HG03135 (cell line): Measurements from ENCODE around the gene RTEL1.
"Not testable (repeated sequence)": the region's sequence is repeated elsewhere in the genome, so short reads cannot be mapped to it uniquely, and the experiment has no call there.

Experiments
- ATAC-seq: cut with Tn5 transposase; IDR thresholded peaks from one replicate; pipeline ENCODE4 v1.9.1; 2021; ENCODE audit warnings: mild to moderate bottlenecking, moderate library complexity; ENCODE audit not compliant: unreplicated experiment

Gene RTEL1

DNA sequence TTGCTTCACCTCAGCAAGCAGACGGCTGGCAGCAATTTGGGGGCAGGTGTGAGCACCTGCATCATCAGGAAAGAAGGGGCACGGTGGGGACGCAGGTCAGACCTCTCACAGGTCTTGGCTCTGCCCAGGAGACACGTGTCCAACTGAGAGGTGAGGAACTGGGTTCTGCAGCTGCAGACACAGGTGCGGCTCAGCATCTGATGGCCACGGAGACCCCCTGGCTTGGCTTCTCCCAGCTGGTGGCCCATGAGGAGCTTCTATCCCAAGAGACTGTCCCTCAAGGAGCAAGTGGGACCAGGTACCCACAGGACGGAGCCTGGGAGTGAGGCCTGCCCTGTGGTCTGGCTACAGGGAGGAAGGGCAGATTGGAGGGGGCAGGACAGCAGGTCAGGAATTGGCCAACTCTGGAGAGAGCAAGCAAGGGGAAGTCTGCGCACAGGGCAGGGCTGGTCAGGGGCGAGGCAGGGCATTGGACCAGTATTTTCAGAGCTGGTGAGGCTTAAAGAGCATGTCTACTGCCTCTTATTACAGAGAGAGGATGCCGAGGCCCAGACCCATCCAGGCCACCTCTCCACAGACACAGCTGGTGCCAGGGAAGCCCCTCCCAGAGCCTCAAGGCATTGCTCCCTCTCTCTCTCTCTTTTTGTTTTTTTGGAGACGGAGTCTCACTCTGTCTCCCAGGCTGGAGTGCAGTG, 9.1 kb upstream of the RTEL1 start:
- no peak for ATAC-seq

DNA sequence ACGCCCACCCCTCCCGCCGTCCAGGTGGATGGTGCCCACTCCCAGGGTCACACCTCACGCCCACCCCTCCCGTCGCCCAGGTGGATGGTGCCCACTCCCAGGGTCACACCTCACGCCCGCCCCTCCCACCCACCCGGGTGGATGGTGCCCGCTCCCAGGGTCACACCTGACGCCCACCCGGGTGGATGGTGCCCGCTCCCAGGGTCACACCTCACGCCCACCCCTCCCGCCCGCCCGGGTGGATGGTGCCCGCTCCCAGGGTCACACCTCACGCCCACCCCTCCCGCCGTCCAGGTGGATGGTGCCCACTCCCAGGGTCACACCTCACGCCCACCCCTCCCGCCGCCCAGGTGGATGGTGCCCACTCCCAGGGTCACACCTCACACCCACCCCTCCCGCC, 7.6 kb upstream of the RTEL1 start:
- not testable (repeated sequence) for ATAC-seq

DNA sequence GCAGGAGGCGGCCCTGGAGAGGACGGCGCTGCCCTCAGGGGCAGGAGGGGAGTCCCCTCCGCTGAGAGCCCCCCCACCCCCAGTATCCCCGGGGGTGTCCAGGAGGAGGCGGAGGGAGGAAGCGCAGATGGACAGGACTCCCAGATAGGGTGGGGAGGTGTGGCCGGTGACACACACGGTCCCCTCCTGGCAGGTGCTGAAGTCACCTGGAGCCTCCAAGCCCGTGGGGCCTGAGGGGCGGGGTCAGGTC, 6.2 kb upstream of the RTEL1 start:
- no peak for ATAC-seq

DNA sequence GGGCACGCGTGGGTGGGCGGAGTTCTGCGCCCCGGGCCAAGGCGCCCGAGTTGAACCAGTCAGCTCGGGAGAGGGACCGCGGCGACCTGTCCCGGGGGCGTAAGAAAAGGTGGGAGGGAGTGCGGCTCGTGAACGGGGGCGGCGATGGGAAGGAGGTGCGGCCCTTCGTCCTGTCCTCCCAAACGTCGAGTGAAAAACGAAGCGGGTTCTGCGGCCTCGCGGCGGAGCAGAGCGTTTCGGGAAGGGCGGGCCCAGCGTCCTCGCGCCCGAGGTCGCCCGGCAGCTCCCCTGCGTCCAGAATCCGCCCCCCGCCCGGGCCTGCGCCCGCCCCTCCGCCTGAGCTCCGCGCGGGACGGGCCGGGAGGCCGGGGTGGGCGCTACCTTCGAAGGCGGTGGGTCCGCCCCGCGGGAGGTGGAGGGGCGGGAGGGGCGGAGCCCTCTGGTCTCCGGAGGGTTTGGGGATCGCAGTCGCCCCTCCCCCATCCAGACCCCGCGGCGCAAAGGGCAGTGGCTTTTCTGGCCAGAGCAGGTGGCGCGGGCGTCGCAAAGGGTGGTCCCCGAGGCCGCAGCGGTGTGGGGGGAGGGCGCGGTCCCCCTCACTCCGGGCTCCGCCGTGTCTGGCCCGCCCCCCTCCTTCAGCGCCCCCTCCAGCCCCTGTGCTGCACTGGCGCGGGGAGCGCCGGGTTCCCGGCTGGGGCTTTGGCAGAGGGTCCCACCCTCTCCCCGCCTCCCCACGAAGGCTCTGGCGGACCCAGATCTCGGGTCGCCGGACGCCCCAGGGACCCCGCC, 5.7 kb upstream of the RTEL1 start:
- ATAC-seq: no peak

DNA sequence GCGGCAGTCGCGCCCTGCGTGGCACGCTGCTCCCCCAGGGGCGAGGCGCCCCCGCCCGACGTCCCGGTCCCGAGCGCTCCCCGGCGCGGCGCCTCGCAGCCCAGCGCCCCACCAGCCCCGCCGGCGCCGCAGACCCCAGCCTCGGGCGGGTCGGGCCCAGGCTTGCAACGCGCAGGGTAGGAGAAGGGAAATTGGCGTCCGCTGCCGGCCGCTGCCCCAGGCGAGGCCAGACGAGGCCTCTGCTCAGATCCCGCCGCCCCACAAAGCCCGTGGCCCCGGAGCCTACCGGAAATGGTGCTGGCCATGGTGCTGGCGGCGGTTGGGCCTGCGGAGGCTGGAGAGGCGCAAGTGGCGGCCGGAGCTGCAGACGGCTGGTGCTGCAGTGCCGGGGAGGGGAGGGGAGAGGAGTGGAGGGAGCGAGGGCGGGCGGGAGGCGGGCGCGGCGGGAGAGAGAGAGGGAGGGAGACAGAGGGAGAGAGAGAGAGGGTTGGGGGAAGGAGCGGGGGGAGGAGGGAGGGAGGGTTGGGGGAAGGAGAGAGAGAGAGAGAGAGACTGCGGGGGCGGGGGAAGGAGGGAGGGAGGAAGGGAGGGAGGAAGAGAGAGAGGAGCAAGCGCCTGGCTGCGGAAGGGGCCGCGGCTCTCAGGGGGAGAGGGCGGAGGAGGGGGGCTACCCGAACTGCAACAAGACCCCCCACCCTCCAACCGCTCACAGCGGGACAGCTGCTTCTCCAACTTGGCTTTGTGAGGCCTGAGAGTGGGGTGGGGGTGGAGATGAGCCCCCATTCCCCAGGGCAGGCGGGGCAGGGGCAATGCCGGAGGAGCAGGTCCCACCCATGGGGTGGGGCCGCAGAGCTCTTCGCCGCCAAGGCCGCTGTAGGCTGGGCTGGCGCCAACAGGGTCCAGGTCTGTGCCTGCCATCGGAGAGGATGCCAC, 4.8 kb upstream of the RTEL1 start, which contains the start of gene STMN3:
Gene STMN3 (minus strand): TSS at position 384 of the 933 bp plus-strand sequence. CDS start 79 bp downstream, at position 305.
- no peak for ATAC-seq

DNA sequence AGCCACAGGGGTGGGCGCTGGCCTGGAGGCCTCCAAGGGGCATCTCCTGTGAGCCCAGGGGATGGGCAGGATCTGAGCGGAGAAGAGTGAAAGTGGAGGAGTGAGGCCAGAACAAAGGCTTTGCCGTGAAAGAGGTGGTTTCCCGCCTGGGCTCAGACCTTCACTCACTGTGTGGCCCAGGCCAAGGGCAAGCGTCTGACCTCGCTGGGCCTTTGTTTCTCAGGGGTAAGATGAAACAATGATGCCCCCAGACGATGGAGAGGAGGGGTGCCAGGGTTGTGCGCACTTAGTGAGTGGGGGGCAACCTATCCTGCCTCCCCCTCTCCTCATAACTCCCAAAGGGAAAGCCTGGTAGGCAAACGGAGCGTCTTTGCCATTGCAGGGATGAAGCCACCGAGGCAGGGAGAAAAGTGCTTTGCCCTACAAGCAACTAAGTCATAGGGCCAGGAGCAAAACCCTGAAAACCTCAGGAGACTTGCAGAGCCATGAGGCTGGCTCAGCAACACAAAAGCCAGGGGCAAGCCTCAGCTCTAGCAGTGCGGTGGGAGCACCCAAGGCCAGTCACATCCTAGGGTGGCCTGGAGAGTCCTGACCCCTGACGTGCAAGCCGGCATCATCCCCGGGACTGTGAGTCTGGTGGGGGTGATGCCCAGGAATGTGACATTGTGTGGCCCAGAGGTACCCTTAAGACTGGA, 4.0 kb upstream of the RTEL1 start:
- no peak for ATAC-seq

DNA sequence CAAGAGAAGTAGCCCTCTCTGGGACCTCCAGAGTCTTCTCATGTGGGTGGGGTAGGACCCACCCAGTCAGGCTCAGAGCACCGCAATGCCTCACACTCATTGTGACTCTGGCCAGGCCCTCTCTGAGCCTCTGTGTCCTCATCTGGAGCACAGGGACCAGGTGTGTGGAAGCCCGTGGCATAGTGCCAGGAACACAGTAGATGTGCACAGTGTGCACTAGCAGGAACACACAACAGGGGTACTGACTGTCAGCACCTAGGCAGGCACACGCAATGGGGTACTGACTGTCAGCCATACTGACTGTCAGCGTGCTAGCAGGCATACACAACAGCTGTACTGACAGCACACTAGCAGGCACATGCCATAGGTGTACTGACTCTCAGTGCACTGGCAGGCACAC, 2.9 kb upstream of the RTEL1 start:
- no peak for ATAC-seq

DNA sequence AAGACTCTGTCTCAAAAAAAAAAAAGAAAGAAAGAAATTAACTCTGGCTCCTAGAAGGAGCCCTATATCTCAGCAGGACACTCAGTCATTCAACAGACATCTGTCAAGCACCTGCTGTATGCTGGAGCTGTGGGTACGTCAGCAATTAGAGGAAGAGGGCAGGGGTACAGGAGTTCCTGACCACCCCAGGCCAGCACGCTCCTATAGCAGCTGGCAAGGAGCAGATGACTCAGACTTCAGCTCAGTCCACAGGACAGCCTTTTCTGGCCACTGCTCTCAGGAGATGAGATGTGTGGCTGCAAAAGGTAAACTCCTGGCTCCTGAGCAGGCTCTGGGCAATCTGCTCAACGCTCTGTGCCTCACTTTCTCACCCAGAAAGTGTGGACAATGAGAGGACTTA, 1.7 kb upstream of the RTEL1 start:
- no peak for ATAC-seq

DNA sequence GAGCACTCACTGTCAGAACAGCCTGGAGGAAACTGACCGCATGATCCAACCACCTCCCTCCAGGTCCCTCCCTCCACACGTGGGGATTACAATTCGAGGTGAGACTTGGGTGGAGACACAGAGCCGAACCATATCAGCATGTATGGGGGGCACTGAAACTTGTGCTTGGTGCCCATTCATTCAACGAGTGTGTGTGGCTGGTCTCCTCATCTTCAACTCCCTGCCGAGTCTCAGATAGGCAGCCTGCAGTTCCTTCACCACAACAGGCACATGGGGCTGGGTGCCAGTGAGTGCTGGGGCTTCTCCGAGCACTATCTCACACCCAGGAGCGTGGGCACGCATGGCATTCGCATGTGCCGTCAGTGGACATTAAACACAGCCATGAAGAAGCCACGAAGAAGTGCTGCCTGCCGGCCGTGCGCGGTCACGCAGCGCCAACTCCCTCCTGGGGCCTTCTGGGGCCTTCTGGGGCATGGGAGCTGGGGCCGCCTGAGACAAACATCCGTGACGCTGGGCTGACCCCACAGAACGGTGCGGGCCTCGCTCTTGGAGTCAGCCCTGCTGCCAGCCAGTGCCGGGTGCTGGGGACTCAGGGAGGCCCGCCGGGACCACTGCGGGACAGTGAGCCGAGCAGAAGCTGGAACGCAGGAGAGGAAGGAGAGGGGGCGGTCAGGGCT, 714 bp upstream of the RTEL1 start:
- ATAC-seq: peak; percentile 1

DNA sequence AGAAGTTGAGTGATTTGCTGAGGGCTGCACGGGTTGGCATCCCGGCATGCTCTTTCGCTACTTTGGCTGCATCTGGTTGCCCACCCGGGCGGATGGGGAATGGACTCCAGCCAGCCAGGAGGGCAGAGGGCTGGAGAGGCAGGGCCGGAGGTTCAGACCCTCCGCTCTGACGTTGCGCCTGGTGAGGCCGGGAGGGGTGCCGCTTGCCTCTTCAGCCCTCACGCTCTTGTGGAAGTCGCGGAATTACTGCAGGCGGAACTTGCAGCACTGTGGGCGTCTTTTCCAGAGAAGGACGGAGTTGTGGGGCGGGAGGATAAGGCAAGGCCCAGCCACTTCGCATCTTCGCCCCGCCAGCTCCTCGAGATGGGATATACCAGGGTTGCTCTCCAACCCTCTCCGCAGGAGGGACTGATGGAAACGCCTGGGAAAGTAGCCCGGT, 656 bp downstream of the RTEL1 start:
- peak; percentile 13 for ATAC-seq

DNA sequence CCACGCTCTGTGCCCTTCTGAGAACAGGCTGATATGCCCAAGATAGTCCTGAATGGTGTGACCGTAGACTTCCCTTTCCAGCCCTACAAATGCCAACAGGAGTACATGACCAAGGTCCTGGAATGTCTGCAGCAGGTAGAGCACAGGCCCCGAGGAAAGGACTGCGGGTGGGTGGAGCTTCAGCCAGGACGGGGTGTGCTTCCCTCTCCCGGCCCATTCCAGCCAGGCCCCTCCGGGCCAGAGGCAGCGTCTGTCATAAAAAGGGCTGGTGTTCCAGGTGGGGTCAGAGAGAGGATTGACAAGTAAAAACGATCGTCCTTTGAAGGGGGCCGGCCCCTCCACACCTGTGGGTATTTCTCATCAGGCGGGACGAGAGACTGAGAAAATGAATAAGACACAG, 1.3 kb downstream of the RTEL1 start:
- no peak for ATAC-seq

DNA sequence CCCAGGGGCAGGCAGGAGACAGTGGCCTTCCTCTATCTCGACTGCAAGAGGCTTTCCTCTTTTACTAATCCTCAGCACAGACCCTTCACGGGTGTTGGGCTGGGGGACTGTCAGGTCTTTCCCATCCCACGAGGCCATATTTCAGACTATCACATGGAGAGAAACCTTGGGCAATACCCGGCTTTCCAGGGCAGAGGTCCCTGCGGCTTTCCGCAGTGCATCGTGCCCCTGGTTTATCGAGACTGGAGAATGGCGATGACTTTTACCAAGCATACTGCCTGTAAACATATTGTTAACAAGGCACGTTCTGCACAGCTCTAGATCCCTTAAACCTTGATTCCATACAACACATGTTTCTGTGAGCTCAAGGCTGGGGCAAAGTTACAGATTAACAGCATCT, 2.1 kb downstream of the RTEL1 start:
- not testable (repeated sequence) for ATAC-seq

DNA sequence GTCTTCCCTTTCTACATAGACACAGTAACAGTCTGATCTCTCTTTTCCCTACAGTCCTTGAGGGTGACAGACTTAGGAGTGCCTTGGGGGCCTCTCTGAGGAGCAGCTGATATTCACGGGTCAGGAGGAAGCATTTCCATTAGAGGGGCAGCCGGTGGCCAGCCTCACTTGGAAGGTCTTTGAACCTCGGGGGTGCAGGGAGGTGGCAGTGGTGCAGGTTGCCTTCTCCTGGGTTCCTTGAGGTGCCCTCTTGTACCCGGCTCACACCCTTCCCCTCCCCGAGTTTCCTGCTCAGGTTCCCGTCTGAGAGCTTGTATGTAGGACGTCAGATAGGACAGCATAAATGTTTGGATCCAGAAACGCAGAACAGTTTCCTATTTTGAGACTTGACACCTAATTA, 2.5 kb downstream of the RTEL1 start:
- ATAC-seq: no peak

DNA sequence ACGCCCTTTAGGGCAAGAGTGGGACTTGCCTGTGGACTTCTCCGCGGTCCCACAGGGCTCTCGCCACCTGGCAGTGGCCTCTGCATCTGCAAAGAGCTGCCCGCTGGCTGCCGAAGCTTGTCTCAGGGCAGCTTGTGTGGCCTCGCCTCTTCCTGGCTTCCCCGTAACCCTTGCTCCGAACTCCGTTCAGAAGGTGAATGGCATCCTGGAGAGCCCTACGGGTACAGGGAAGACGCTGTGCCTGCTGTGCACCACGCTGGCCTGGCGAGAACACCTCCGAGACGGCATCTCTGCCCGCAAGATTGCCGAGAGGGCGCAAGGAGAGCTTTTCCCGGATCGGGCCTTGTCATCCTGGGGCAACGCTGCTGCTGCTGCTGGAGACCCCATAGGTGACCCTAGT, 3.0 kb downstream of the RTEL1 start:
- ATAC-seq: no peak

DNA sequence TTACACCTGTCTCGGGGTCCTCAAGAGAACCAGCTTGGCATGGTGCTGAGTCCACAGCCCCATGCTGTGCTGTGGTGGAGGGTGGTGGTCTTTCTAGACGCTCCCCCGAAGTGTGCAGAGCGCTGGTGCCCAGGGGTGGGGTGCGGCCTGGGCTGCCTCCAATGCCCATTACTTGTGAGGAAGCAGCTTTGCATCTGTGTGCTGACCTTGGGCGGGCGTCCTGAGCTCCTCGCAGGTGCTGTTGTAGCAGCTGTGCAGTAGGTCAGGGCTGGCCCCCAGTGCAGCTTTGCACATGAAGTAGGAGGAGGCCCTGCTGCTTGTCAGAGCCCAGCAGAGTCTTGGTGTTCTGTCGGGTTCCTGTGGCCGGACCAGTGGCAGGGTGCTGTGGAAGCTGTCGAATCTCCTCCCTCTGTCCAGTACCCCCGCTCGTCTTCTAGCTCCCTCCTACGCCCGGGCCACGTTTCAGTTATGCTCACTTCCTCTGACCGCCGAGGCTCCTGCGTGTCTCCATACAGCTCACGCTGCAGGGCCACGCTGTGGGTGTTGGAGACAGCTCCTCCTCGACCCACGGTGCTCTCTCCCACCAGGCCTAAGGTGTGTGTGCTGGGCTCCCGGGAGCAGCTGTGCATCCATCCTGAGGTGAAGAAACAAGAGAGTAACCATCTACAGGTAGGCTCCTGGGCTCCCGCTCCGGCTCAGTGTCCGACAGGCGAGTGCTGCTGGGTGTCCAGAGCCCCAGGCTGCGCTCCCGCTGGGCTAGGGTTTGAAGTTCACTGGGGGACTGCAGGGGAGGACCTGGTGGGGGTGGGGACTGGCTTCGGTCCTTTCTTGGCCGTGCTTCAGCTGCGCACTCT, 4.1 kb downstream of the RTEL1 start:
- ATAC-seq: no peak

DNA sequence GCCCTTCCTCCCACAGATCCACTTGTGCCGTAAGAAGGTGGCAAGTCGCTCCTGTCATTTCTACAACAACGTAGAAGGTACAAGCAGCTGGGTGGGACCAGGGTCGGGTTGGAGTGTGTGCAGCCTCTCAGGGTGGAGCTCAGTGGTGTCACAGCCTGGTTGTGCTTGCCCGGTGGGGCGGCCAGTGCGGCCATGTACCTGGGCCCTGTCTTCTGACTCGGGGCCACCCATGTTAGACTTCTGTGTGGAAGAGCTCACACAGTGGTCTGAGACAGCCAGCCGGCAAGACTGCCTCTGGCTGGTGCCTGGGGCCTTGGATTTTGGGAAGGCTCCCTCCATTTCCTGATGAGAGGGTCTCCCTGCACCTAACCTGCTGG, 4.7 kb downstream of the RTEL1 start:
- ATAC-seq: no peak

DNA sequence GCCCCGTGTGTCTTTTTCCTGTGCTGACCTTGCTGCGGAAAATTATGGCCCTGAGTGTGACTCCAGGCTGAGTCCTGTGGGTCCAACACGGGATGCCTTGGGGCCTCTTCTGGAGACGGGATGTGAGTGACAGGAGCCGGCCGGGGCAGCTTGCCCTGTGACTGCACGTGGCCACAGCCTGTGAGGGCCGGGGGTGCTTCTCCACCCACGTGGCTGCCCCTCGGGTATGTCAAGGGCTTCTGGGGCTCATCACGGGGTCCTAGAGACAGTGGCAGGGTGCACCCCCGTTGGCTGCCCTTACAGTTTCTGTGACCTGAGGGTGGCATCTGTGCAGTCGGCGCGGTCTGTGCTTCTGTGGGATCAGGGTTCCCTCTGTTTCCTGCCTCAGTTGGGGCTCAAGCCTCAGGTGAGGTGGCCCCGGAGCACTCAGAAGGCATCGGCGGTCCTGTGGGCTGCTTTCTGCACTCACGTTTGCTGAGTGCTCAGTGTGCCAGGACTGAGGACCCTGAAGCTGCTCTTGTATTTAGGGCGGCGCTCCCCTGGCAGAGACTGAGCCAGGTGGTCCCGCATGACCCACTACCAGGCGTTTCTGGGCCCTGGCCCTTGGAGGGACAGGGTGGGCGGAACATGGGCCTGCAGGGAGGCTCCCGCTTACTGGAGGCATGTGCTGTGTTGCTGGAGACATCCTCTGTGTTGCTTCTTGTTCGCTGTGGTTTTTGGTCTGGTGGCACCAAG, 5.4 kb downstream of the RTEL1 start:
- no peak for ATAC-seq

DNA sequence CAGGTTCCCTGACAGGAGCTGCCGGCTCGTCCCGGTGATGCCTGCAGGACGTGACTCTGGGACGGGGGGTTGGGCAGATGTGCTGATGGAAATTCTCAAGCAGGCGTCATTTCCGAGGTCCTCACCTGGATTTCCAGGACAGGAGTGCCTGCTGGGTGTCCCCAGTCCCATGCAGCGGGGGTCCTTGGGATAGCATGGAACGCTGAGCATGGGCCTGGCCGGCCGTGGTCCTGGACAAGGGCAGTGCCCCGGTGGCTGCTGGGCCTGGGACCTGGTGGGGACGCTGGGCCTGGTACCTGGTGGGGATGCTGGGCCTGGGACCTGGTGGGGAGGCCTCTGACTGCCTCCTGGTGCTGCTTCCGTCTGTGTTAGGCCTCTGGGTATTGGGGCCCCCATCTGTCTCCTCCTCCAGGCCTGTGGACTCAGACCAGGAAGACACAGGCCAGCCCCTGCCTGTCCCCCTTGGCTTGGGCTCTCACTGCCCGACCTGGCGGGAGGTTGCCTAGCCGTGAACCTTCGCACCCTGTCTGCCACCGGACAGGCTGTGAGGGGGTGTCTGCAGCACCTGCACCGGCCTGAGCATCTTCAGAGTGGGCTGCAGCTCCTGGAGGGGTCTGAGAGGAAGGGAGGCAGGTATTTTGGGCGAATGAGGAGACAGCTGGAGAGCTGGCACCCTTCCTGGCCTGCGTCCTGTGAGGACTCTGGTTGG, 6.2 kb downstream of the RTEL1 start:
- no peak for ATAC-seq
